Cardiac muscle cell (in vitro differentiated cells and primary cell): ENCODE data around the gene RNLS. TPM values are rescaled to one million over a fixed set of nuclear protein-coding genes. Genes with fewer than 3 reads are reported as not detected.

Experiments
- DNase-seq, 2 donors: peaks; one replicate each; pipeline versions ENCODE4 v3.0.0 to v3.0.0-alpha.2; 2010 to 2017; ENCODE audit warnings: low read depth in 1 of 2, low spot score in 1 of 2
- H3K27ac ChIP-seq: fragments of 200-600 bp; sonication (generic); 2 replicates; pipeline ENCODE4 v1.5.1; 2016
- H3K27me3 ChIP-seq: fragments of 200-600 bp; sonication (generic); 2 replicates; pipeline ENCODE4 v1.6.0; 2016; ENCODE audit warnings: control low read depth
- H3K36me3 ChIP-seq: fragments of 200-600 bp; sonication (generic); 2 replicates; pipeline ENCODE4 v1.5.1; 2016; ENCODE audit warnings: control low read depth
- H3K4me1 ChIP-seq: fragments of 200-600 bp; sonication (generic); 2 replicates; pipeline ENCODE4 v1.8.1; 2017; ENCODE audit warnings: low read depth, mild to moderate bottlenecking, mixed run types
- H3K4me3 ChIP-seq: fragments of 200-600 bp; sonication (generic); 2 replicates; pipeline ENCODE4 v1.5.1; 2016; ENCODE audit warnings: mild to moderate bottlenecking
- H3K9me3 ChIP-seq: fragments of 200-600 bp; sonication (generic); 2 replicates; pipeline ENCODE4 v1.5.1; 2017; ENCODE audit warnings: low read depth, mild to moderate bottlenecking, control low read depth
- CTCF ChIP-seq: IDR thresholded peaks from 2 replicates; pipeline ENCODE4 v1.5.1; 2012; ENCODE audit warnings: low read depth, mild to moderate bottlenecking, low read length
- polyA plus RNA-seq: library from polyadenylated mRNA; unstranded; fragments of >200 nt; fragmentation: Nextera tagmentation; extraction: Ambion mirVana; gene quantifications from 2 replicates; pipeline ENCODE4 v1.2.1, GENCODE V29; 2016
- total RNA-seq: library from RNA; depleted of rRNA; stranded (reverse); fragments of >200 nt; gene quantifications from 2 replicates; pipeline ENCODE4 v1.2.3, GENCODE V29; 2016

Gene RNLS
- total and polyA plus RNA-seq, 2 experiments from 2014 or later, result 6.9 to 13.9 TPM

DNA sequence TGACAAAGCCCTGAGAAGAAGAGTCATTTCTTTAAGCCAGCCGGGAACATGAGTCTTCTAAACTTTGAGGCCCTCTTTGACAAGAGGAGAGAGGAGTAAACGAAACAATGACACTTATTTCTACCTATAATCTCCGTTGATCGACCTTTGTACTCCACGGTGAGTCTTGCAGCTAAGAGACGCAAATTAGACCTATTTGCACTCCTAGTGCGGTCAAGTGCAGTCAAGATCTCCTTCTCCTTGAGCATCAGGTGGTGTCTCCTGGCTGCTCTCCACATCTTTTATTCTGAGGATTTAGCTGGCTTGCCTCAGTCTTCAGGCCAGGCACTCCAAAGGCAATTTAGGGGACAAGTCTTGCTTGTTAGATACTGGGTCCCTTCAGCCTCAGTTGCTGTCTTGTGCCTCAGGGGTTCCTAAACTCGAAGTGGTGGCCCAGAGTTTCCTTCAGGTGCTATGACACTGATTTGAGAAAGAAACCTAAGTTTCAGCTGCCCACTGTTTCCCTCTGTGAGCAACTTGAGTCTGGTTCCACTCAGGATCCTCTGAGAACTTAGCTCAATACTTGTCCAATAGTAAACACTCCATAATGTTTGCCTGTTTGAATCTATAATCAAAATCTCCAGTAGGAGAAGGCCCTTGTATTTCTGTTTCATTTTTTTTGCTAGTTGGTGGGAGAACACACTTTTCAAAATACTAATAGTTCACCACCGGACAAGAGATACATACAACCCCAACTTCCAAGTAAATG lies 312.9 kb downstream of the RNLS start:
- no peak for DNase-seq
- Histone ChIP-seq H3K4me1 (peaks cover 4% of the 10 kb centered on the region), H3K9me3 (no peaks in the 10 kb centered on the region), H3K27me3 (no peaks in the 10 kb centered on the region), H3K36me3 (no peaks in the 10 kb centered on the region), H3K4me3 (no peak overlapping the region), H3K27ac (no peak overlapping the region)
- TF ChIP-seq CTCF, result no peak

DNA sequence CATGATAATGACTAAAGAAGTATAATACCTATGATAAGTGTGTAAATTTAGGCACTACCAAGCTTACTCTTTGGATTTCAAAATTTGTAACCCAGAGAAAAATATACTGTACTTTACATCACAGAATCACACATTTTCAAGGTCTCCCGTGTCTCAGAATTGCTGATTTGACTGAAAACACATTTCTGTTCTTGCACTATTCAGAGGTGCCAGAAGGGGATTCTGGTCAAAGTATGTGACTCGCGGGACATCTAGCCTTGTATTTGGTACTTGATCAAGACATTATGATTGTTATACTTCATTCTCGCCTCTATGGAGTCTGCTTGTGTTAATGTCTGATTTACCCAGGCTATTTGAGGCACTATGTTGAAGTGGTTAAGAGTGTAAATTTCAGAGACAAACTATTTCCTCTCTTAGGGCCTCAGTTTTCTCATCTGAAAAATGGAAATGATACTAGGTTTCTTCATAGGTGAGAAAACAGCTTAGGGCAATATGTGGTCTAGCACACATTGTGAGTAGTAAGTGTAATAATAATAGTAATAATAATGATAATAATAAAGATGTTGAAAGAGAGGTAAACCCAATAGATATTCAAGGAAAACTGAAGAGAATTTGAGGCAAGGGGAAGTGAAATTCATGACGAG lies 320.4 kb downstream of the RNLS start:
- no peaks in the 10 kb centered on the region for H3K9me3 ChIP-seq
- H3K36me3 ChIP-seq, result no peaks in the 10 kb centered on the region
- H3K4me1 ChIP-seq, result no peaks in the 10 kb centered on the region
- no peak overlapping the region for H3K4me3 ChIP-seq
- DNase-seq, result no peak
- no peak for TF ChIP-seq CTCF
- no peaks in the 10 kb centered on the region for H3K27me3 ChIP-seq
- H3K27ac ChIP-seq, result no peak overlapping the region

- H3K27me3 ChIP-seq, result no peaks in the 10 kb centered on the region
- no peak overlapping the region for H3K27ac ChIP-seq
- TF ChIP-seq CTCF, result no peak
- H3K36me3 ChIP-seq, result no peaks in the 10 kb centered on the region
- no peaks in the 10 kb centered on the region for H3K4me1 ChIP-seq
- no peaks in the 10 kb centered on the region for H3K9me3 ChIP-seq
- no peak overlapping the region for H3K4me3 ChIP-seq
- DNase-seq, result no peak
These were observed 322.0 kb downstream of the RNLS start for GRCh38 chr10:88261152-88261551.

DNA sequence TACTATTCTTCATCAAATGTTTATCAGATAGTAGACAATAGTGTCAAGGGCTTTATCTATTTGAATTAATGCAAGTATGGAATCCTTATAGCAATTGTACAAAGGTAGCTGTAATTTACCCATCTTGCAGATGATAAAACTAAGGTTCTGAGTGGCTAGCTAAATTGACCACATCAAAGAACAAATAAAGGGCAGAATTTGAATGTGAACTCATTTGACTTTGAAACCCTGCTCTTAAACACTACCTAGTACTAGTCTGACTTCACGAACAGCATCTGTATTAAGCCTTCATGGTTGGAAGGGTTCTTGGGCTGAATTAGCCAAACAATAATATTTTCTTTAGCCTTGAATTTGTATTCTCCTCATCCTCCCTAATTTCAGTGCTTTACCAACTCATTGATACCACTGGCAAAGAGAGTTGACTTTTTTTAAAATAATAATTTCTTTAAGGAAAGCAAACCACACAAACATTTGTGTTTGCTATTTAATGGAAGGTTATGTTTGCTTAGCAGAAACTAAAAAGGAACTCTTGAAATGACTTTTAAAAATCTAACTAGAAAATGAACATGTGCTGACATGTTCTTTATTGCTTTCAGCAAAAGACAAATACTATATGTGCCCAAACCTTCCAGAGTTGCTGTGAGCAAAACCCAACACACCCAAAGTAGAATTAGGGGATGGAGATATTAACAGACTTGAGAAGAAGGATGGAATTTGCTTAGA lies 322.6 kb downstream of the RNLS start:
- DNase-seq, result no peak
- Histone ChIP-seq H3K27ac (no peak overlapping the region), H3K4me3 (no peak overlapping the region), H3K4me1 (no peaks in the 10 kb centered on the region), H3K36me3 (no peaks in the 10 kb centered on the region), H3K27me3 (no peaks in the 10 kb centered on the region), H3K9me3 (no peaks in the 10 kb centered on the region)
- no peak for TF ChIP-seq CTCF

GRCh38 chr10:88259381-88259780 lies 323.7 kb downstream of the RNLS start:
- Histone ChIP-seq H3K27ac (no peak overlapping the region), H3K9me3 (no peaks in the 10 kb centered on the region), H3K27me3 (no peaks in the 10 kb centered on the region), H3K36me3 (no peaks in the 10 kb centered on the region), H3K4me3 (no peak overlapping the region), H3K4me1 (no peaks in the 10 kb centered on the region)
- no peak for DNase-seq
- TF ChIP-seq CTCF, result no peak
